ENCODE results near the gene CDK11B.
"Not testable (repeated sequence)": the region's sequence is repeated elsewhere in the genome, so short reads cannot be mapped to it uniquely, and the experiment has no call there.

CDK11B gene

DNA sequence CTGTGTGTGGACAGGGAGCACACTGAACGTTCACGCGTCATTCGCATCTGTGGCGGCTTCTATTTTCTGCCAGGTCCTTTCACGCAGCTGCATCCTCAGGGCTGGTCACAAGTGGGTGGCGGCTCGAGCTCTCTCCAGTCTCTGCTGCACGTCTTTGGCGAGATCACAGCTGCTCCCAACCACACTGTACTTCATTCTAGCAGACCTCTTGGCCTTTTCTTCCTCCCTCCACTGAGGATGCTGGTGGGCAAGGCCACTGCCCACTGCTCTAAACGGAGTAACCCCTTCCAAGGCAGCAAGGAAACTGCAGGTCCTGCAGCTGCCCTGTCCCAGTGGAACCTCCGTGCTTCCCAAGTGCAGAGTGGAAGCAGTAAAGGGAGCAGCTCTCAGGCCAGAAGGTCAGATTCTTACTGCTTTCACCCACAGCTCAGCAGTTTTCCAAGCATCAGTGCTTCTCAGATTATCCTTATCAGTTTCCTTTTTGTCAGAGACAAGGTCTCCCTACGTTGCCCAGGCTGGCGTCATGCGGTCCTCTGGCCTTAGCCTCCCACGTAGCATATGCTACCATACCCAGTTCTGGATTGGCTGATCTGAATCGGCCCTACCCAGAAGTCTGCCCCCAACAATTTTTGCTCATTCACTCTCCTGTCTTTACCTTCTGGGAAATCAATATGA, 11.1 kb downstream of the CDK11B start:
- FAIRE-seq, result not testable (repeated sequence)

DNA sequence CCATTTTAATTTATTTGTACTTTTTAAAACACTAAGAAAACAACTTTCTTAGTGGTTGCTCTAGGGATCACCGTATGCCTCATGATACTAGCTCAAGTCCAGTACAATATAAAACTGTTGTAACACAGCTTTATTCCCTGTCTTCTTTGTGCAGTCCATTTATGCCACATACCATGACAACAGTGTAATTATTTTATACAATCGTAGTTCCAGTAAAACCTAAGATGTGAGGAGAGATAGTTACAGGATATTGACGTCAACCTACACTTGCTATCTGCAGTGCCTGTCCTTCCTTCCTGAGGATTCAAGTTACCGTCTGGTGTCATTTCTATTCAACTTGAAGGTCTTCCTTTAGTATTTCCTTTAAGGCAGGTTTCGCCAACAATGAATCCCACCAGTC, 12.5 kb downstream of the CDK11B start:
- FAIRE-seq, result not testable (repeated sequence)

DNA sequence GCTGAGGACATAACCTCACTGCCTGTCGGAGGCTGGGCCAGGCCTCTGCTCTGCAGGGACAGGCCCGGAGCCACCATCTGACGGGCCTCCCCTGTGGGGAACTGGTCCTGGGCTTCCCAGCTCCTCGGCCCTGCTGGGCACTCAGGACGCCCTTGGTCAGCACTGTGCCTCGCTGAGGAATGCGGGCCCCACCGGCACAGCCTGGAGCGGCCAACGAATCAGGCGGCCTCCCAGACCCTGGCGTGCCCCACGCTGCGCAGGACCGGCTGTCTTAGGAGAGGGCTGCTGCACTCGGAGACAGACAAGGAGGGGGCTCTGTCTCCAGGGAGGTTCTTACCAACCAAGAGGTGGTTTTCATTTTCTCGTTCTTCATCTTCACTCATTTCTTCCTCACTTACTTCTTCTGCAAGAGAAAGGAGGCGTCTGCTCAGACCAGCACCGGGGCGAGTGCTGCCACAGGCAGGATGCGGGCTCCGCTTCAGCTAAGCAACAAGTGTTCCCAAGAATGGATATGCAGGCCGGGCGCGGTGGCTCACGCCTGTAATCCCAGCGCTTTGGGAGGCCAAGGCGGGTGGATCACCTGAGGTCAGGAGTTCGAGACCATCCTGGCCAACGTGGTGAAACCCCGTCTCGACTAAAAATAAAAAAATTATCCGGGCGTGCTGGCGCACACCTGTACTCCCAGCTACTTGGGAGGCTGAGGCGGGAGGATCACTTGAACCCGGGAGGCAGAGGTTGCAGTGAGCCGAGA, 17.9 kb downstream of the CDK11B start:
- FAIRE-seq, result not testable (repeated sequence)

DNA sequence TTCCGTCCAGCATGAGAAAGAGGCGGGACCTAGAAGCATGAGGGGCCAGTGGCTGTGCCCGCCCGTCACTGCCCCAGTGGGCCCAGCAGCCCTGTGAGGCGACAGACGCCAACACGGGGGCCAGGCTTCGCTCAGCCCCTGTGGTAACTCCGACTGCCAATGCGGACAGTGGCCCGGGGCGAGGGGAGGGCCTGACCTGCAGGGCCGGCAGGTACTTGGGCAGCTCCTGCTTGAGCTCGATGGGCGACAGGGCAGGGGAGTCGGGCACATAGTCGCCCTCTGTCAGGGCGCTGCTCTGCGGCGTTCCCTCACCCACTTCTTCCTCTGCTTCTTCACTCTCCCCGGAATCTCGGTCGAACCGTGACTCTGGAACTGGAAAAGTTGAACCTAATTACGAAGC, 18.7 kb downstream of the CDK11B start:
- not testable (repeated sequence) for FAIRE-seq

DNA sequence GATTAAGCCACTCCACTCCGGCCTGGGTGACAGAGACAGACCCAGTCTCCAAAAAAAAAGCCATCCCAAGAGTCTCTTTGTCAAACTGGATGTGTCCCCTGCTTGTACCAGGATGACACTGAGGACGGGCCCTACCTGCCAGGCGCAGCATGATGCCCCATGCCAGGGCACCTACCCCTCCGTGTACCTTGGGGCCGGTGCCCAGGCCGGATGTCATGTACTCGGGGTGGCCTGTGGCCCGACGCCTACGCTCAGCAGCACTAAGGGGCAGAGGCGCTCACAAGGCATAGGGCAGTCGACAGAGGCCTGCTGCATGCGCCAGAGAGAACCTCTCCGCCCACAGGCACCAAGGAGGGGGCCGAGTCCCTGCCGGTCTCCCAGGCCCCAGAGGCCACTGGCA, 19.4 kb downstream of the CDK11B start:
- not testable (repeated sequence) for FAIRE-seq

DNA sequence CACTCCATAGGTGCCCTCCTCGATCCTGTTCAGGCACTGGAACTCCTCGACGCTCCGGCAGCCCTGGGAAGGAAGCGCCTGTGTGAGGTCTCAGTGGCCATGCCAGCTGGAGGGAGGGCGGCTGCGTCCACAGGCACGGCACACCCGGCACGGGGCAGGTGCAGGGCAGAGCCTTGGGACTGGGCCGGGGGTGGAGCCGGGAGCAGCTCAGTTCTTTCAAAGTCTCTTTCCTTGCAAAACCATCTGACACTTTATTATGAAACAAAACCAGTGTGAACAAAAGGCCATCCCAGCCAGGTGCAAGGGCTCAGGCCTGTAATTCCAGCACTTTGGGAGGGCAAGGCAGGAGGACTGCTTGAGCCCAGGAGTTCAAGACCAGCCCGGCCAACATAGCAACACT, 20.3 kb downstream of the CDK11B start:
- FAIRE-seq, result not testable (repeated sequence)

DNA sequence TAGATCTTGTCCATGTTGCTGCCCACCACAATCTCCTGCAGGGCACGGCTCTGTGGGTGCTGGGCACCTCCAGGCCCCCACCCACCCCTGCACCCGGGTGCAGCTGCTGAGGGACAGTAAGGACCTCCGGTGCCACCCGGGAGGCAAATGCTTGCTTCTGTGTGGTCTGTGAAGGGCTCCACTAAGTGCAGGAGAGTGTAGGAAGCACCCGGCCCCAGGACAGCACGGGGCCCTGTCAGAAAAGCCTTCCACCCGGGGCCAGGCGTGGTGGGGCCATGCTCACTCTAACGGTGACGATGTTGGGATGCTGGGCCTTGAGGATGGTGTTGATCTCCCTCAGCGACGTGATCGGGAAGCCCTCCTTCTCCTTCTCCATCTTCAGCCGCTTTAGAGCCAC, 21.3 kb downstream of the CDK11B start:
- not testable (repeated sequence) for FAIRE-seq

DNA sequence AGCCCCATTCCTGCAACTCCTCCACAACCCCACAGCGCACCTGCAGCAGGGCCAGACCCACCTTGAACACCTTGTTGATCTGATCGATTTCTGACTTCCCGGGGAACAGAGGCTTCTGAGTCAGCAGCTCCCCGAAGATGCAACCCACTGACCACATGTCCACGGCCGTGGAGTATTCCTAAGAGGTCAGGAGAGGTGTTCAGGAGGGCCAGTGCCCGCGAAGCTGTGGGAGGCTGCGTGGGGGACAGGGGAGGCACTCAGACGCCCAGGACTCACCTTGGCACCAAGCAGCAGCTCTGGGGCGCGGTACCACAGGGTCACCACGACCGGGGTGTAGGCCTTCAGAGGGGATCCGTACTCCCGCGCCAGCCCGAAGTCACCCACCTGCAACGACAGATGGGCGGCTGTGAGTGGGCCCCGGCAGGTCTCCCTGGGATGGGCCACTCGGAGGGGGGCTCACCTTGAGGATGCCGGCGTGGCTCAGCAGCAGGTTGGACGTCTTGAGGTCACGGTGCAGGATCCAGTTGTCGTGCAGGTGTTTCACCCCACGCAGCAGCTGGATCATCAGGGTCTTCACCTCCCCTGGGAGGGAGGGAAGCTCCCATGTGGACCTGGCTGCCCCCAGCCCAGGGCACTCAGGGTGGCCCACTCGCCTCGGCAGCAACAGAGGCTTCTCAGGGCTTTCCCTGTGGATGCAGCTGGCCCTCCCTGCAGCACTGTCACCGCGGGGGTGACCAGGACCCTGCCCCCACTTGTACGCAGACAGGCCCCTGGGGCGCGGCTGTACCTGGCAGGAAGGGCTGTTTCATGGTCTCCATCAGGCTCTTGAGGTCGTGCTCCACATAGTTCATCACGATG, 22.0 kb downstream of the CDK11B start:
- not testable (repeated sequence) for FAIRE-seq

DNA sequence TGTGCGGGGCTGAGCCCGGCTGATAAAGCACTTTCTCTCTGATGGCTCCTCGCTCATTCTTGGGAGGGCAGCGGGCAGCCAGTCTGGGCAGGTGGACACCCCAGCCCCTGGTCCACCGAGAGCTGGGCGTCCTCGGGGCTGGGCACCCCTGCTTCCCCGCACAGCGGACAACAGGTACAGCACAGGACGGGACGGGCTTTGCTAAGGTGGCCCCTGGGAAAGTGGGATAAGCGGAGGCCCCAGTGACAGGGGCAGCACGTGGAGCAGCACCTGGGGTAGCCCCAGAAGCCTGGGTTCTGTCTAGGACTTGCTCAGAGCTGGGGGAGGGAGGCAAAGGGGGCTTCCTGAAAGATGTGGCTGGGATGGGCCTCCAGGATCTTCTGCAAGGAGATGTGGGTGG, 24.2 kb downstream of the CDK11B start:
- FAIRE-seq, result not testable (repeated sequence)

DNA sequence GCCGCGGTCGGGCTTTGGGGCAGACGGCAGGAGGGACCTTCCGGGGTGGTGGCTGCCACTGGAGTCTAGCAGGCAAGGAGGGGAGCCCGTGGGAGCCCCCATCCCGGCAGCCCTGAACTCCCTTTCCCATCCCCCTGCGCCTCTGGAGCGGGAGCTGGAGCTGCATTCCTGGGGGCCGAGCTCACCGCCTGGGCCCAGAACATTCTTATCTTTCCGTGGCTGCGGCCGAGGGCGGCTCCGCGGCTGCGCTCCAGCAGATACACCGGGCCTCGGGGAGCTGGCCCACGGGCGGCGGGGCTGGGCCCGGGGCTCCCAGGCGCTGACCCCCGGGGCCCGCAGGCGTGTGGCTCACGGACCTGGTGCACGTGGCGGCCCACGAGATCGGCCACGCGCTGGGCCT, 25.4 kb downstream of the CDK11B start:
- FAIRE-seq, result not testable (repeated sequence)

DNA sequence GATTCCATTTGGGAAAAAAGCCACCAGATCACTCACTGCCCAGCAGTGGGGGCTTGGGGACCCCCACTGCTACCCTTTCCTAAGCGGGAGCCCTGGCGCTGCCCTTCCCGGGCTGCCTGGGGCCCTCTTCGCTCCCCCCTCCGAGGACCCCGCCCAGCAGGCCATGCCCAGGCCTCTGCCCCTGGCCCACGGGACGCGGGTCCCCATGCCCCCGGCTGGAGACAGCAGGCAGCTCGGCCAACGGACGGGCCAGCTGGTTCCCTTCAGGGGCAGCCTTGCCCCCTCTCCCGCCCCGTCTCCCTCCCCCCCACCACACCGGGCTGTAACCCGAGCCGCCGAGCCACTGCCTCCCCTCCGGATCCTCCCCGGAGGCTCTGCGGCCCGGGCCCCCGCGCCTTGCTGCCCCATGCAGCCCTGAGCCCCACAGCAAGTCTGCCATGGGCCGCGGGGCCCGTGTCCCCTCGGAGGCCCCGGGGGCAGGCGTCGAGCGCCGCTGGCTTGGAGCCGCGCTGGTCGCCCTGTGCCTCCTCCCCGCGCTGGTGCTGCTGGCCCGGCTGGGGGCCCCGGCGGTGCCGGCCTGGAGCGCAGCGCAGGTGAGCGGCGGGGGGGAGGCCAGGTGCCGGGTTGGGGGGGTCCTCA, 26.9 kb downstream of the CDK11B start, which contains the start of gene MMP23B:
TSS of gene MMP23B (plus strand) at position 392 of the 639 bp plus-strand sequence. CDS start at position 438, 46 bp downstream.
- FAIRE-seq, result no peak

DNA sequence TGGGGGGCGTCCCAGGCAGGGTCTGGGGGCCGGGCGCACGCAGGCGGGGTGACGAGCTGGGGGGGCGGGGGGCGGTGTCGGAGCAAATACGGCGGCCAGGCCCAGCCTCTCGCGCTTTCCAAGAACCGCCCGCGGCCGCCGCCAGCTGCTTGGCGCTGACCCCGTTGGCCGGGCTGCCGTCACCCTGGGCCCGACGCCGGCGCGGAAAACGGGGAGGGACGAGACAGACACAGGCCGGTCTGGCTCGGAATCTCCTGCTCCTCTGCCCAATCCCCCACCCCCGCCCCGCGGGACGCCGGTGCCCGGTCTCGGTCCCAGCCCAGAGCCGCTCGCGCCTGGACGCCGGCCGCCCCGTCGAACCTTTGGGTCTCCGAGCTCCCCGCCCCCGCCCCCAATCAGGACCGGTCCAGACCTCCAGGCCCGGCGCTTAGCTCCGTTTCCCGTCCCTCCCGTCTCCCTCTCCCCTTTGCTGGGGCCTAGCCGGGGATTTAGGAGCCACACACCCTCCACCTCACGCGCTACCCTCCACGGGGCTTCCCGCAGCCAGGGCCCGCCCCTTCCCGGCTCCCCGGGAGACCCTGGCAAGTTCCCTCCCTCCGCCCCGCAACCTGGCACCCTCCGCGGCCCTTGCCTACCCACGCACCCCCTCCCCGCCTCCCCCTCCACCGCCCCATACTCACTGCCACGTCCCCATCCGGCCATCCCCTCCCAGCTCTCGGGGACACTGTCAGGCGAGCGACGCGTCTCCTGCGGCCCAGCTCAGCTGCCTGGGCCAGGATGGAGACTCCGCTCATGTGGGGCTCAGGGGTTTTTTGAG, 27.6 kb downstream of the CDK11B start:
- FAIRE-seq, result no peak

DNA sequence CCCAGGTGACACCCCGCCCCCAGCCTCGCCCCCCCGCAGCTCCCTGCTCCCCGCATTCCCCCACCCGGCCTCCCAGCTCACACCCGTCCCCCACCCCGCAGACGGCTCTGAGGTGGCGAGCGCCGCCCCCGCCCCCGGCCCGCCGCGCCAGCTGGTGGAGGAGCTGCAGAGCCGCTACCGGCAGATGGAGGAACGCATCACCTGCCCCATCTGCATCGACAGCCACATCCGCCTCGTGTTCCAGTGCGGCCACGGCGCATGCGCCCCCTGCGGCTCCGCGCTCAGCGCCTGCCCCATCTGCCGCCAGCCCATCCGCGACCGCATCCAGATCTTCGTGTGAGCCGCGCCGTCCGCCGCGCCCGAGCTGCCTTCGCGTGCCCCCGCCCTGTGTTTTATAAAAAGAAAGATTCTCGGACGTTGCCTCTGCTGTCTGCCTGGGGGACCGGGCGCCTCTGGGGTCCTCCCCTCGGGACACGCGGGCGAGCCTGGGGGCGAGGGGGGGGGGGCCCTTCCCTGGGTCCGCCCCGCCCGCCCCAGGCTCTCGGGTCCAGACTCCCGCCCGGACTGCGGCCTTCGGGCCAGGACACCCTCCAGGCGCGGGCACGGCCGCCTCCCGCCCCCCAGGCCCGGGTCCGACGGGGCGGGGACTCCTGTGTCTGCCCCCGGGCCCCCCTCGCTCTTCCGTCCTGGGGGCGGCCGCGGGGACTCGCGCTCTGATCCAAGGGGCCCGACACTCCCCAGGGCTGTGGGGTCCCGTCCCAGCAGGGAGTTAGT, 28.4 kb downstream of the CDK11B start:
- no peak for FAIRE-seq

DNA sequence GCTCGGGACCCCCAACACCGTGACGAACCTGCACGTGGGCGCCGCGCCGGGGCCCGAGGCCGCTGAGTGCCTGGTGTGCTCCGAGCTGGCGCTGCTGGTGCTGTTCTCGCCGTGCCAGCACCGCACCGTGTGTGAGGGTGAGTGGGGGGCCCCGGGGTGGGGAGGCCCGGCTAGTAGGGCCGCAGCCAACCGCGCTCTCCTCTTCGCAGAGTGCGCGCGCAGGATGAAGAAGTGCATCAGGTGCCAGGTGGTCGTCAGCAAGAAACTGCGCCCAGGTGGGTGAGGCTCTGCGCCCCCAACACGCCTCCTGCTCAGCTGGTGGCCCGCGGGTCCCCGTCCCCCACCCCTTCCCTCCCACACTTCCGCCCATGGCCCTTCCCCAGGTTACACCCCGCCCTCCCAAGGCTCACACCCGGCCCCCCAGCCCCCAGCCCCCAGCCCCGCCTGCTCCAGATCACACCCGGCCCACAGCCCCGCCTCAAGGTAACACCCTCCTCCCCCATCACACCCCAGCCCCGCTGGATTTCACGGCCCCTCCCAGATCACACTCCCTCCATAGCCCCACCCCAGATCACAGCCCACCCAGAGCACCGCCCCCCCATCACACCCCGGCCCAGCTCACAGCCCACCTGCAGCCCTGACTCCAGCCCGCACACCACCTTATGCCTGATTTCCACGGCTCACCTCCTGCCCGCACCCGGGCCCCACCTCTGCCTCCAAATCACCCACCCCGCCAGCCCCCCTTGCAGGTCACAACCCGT, 29.2 kb downstream of the CDK11B start:
- no peak for FAIRE-seq

DNA sequence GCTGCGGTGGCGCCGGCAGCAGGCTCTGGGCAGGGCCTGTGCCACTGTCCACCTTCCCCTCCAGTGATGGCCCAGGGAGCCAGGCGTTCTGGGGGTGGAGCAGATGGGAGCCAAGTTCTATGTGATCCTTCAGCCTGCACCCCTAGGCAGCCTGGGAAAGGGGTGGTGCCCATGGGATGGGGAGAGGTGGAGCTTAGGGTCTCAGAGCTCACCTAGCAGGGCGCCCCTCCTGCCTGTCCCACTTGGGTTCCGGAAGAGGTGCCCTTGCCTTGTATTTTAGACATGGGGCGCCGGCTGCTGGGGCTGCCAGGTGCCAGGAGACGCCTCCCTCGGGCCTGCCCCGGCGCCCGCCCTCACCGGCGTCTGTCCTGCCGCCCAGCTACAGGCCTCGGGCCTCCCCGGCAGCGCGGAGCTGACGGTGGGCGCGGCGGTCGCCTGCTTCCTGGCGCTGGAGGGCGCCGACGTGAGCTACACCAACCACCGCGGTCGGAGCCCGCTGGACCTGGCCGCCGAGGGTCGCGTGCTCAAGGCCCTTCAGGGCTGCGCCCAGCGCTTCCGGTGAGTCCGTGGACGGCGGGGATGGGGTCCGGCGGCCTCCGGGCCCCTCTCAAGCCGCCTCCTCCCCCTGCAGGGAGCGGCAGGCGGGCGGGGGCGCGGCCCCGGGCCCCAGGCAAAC, 29.9 kb downstream of the CDK11B start:
- no peak for FAIRE-seq

DNA sequence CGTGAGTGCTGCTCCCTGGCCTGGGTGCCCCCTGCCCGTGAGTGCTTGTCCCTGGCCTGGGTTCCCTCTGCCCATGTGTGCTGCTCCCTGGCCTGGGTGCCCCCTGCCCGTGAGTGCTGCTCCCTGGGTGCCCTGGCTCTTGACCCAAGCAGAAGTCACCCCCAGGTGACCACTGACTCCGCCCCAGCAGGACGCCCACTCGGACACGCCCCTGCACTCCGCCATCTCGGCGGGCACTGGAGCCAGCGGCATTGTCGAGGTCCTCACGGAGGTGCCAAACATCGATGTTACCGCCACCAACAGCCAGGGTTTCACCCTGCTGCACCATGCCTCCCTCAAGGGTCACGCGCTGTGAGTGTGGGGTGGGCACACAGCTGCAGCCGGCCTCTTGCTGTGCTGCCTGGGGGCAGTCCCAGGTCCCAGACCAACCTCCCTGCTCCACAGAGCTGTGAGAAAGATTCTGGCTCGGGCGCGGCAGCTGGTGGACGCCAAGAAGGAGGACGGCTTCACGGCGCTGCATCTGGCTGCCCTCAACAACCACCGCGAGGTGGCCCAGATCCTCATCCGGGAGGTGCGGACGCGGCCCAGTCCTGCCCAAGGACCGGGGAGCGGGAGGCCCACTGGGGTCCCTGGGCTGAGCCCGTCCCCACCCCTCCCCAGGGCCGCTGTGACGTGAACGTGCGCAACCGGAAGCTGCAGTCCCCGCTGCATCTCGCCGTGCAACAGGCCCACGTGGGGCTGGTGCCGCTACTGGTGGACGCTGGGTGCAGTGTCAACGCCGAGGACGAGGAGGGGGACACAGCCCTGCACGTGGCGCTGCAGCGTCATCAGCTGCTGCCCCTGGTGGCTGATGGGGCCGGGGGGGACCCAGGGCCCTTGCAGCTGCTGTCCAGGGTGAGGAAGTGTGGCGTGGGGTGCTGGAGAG, 30.7 kb downstream of the CDK11B start:
- FAIRE-seq, result no peak

DNA sequence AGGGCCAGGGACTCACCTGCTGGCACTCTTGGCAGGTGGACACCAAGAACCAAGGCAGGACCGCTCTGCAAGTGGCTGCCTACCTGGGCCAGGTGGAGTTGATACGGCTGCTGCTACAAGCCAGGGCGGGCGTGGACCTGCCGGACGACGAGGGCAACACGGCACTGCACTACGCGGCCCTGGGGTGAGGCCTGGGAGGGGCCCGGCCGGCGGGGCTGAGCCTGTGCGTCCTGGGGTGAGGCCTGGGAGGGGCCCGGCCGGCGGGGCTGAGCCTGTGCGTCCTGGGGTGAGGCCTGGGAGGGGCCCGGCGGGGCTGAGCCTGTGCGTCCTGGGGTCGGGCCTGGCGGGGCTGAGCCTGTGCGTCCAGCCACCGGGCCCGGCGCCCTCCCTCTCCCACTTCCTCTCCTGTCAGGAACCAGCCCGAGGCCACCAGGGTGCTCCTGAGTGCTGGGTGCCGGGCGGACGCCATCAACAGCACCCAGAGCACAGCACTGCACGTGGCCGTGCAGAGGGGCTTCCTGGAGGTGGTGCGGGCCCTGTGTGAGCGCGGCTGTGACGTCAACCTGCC, 31.5 kb downstream of the CDK11B start:
- FAIRE-seq, result no peak

Measured in TTC549 (cell line).